ENCODE data around the gene CDC14A.
"Not testable (repeated sequence)": the region's sequence is repeated elsewhere in the genome, so short reads cannot be mapped to it uniquely, and the experiment has no call there.

CDC14A gene

GRCh38 chr1:100398648-100399047 lies 46.3 kb downstream of the CDC14A start:
- no peak overlapping the region for H2BK12ac ChIP-seq (ENCODE audit: low read length)
- H3K4me2 ChIP-seq (ENCODE audit: low read length) = no peak overlapping the region
- no peak overlapping the region for H2BK5ac ChIP-seq (ENCODE audit: low read depth, low read length, poor library complexity)
- no peak overlapping the region for H3K9ac ChIP-seq (ENCODE audit: low read length)
- no peak for DNase-seq
- no peaks in the 10 kb centered on the region for H3K9me3 ChIP-seq (ENCODE audit: insufficient read depth, low read depth, low read length)
- H3K14ac ChIP-seq (ENCODE audit: low read length) = no peak overlapping the region
- no peaks in the 10 kb centered on the region for H3K79me1 ChIP-seq (ENCODE audit: low read length)
- H4K91ac ChIP-seq (ENCODE audit: low read depth, low read length) = no peak overlapping the region
- H3K27ac ChIP-seq (ENCODE audit: low read depth, low read length) = no peak overlapping the region
- no peak overlapping the region for H4K8ac ChIP-seq (ENCODE audit: low read depth, low read length)
- no peak overlapping the region for H4K12ac ChIP-seq (ENCODE audit: low read depth, low read length)
- H2AK5ac ChIP-seq (ENCODE audit: low read length) = no peak overlapping the region
- no peak overlapping the region for H3K4me3 ChIP-seq (ENCODE audit: low read depth, low read length)
- H3K79me2 ChIP-seq (ENCODE audit: control insufficient read depth, insufficient read depth, low read length, poor library complexity) = no peaks in the 10 kb centered on the region
- no peak overlapping the region for H3K23ac ChIP-seq (ENCODE audit: low read length)
- no peaks in the 10 kb centered on the region for H3K4me1 ChIP-seq (ENCODE audit: control insufficient read depth in 1 of 2, insufficient read depth in 2 of 2, low read length in 2 of 2)
- H2BK120ac ChIP-seq (ENCODE audit: insufficient read depth, low read length, poor library complexity) = no peak overlapping the region
- no peak overlapping the region for H3K4ac ChIP-seq (ENCODE audit: low read depth, low read length)
- H3K18ac ChIP-seq (ENCODE audit: low read length) = no peak overlapping the region
- no CpG with 5 or more reads among the region's 2 CpGs for WGBS (ENCODE audit: extremely low coverage, insufficient coverage, insufficient read length)
- H3K27me3 ChIP-seq (ENCODE audit: insufficient read depth, low read length) = no peaks in the 10 kb centered on the region
- H2AFZ ChIP-seq (ENCODE audit: insufficient read depth, low read length, poor library complexity) = no peak overlapping the region
- peaks cover 3 to 7% of the 10 kb centered on the region in 2 experiments for H3K36me3 ChIP-seq (ENCODE audit: control insufficient read depth in 1 of 2, insufficient read depth in 2 of 2, low read length in 2 of 2)

GRCh38 chr1:100400404-100400803 lies 48.1 kb downstream of the CDC14A start:
- Histone ChIP-seq H3K27ac (ENCODE audit: low read depth, low read length) (no peak overlapping the region), H2AFZ (ENCODE audit: insufficient read depth, low read length, poor library complexity) (no peak overlapping the region), H3K79me2 (ENCODE audit: control insufficient read depth, insufficient read depth, low read length, poor library complexity) (no peaks in the 10 kb centered on the region), H3K9ac (ENCODE audit: low read length) (no peak overlapping the region), H3K4ac (ENCODE audit: low read depth, low read length) (no peak overlapping the region), H3K36me3 (ENCODE audit: control insufficient read depth in 1 of 2, insufficient read depth in 2 of 2, low read length in 2 of 2) (peaks cover 0 to 5% of the 10 kb centered on the region in 2 experiments), H3K27me3 (ENCODE audit: insufficient read depth, low read length) (no peaks in the 10 kb centered on the region), H3K14ac (ENCODE audit: low read length) (no peak overlapping the region), H3K4me1 (ENCODE audit: control insufficient read depth in 1 of 2, insufficient read depth in 2 of 2, low read length in 2 of 2) (no peaks in the 10 kb centered on the region), H2AK5ac (ENCODE audit: low read length) (no peak overlapping the region), H2BK5ac (ENCODE audit: low read depth, low read length, poor library complexity) (no peak overlapping the region), H3K4me3 (ENCODE audit: low read depth, low read length) (no peak overlapping the region), H3K18ac (ENCODE audit: low read length) (no peak overlapping the region), H3K9me3 (ENCODE audit: insufficient read depth, low read depth, low read length) (no peaks in the 10 kb centered on the region), H3K4me2 (ENCODE audit: low read length) (no peak overlapping the region), H3K79me1 (ENCODE audit: low read length) (no peaks in the 10 kb centered on the region), H2BK120ac (ENCODE audit: insufficient read depth, low read length, poor library complexity) (no peak overlapping the region), H4K12ac (ENCODE audit: low read depth, low read length) (no peak overlapping the region), H4K8ac (ENCODE audit: low read depth, low read length) (no peak overlapping the region), H3K23ac (ENCODE audit: low read length) (no peak overlapping the region), H2BK12ac (ENCODE audit: low read length) (no peak overlapping the region), H4K91ac (ENCODE audit: low read depth, low read length) (no peak overlapping the region)
- no CpG with 5 or more reads among the region's 2 CpGs for whole genome bisulfite sequencing (ENCODE audit: extremely low coverage, insufficient coverage, insufficient read length)
- no peak for DNase-seq

- no peaks in the 10 kb centered on the region for H3K79me1 ChIP-seq (ENCODE audit: low read length)
- H2AK5ac ChIP-seq (ENCODE audit: low read length) = no peak overlapping the region
- no peak overlapping the region for H2BK5ac ChIP-seq (ENCODE audit: low read depth, low read length, poor library complexity)
- no peak overlapping the region for H3K23ac ChIP-seq (ENCODE audit: low read length)
- WGBS (ENCODE audit: extremely low coverage, insufficient coverage, insufficient read length) = no CpG with 5 or more reads among the region's 2 CpGs
- H4K8ac ChIP-seq (ENCODE audit: low read depth, low read length) = no peak overlapping the region
- no peaks in the 10 kb centered on the region for H3K27me3 ChIP-seq (ENCODE audit: insufficient read depth, low read length)
- no peaks in the 10 kb centered on the region for H3K9me3 ChIP-seq (ENCODE audit: insufficient read depth, low read depth, low read length)
- no peak overlapping the region for H2AFZ ChIP-seq (ENCODE audit: insufficient read depth, low read length, poor library complexity)
- no peaks in the 10 kb centered on the region for H3K79me2 ChIP-seq (ENCODE audit: control insufficient read depth, insufficient read depth, low read length, poor library complexity)
- H3K4me2 ChIP-seq (ENCODE audit: low read length) = no peak overlapping the region
- no peak overlapping the region for H4K91ac ChIP-seq (ENCODE audit: low read depth, low read length)
- H4K12ac ChIP-seq (ENCODE audit: low read depth, low read length) = no peak overlapping the region
- H2BK120ac ChIP-seq (ENCODE audit: insufficient read depth, low read length, poor library complexity) = no peak overlapping the region
- H3K36me3 ChIP-seq (ENCODE audit: control insufficient read depth in 1 of 2, insufficient read depth in 2 of 2, low read length in 2 of 2) = peaks cover 0 to 5% of the 10 kb centered on the region in 2 experiments
- no peak overlapping the region for H3K4me3 ChIP-seq (ENCODE audit: low read depth, low read length)
- H3K4me1 ChIP-seq (ENCODE audit: control insufficient read depth in 1 of 2, insufficient read depth in 2 of 2, low read length in 2 of 2) = no peaks in the 10 kb centered on the region
- H2BK12ac ChIP-seq (ENCODE audit: low read length) = no peak overlapping the region
- H3K4ac ChIP-seq (ENCODE audit: low read depth, low read length) = no peak overlapping the region
- DNase-seq = no peak
- no peak overlapping the region for H3K14ac ChIP-seq (ENCODE audit: low read length)
- no peak overlapping the region for H3K27ac ChIP-seq (ENCODE audit: low read depth, low read length)
- no peak overlapping the region for H3K9ac ChIP-seq (ENCODE audit: low read length)
- H3K18ac ChIP-seq (ENCODE audit: low read length) = no peak overlapping the region
Observed at GRCh38 chr1:100404821-100405220, 52.5 kb downstream of the CDC14A start.

GRCh38 chr1:100405902-100406301 lies 53.6 kb downstream of the CDC14A start:
- H4K8ac ChIP-seq (ENCODE audit: low read depth, low read length); H3K23ac ChIP-seq (ENCODE audit: low read length); H3K79me2 ChIP-seq (ENCODE audit: control insufficient read depth, insufficient read depth, low read length, poor library complexity); H2AK5ac ChIP-seq (ENCODE audit: low read length); H3K27me3 ChIP-seq (ENCODE audit: insufficient read depth, low read length); H3K4ac ChIP-seq (ENCODE audit: low read depth, low read length); H3K4me2 ChIP-seq (ENCODE audit: low read length); H2BK5ac ChIP-seq (ENCODE audit: low read depth, low read length, poor library complexity); H3K18ac ChIP-seq (ENCODE audit: low read length); H3K14ac ChIP-seq (ENCODE audit: low read length); H4K12ac ChIP-seq (ENCODE audit: low read depth, low read length); H2BK12ac ChIP-seq (ENCODE audit: low read length); H3K9me3 ChIP-seq (ENCODE audit: insufficient read depth, low read depth, low read length); H3K9ac ChIP-seq (ENCODE audit: low read length); H3K4me1 ChIP-seq (ENCODE audit: control insufficient read depth in 1 of 2, insufficient read depth in 2 of 2, low read length in 2 of 2); H3K4me3 ChIP-seq (ENCODE audit: low read depth, low read length); H3K36me3 ChIP-seq (ENCODE audit: control insufficient read depth in 1 of 2, insufficient read depth in 2 of 2, low read length in 2 of 2); H2BK120ac ChIP-seq (ENCODE audit: insufficient read depth, low read length, poor library complexity); H4K91ac ChIP-seq (ENCODE audit: low read depth, low read length); DNase-seq; H3K27ac ChIP-seq (ENCODE audit: low read depth, low read length); H2AFZ ChIP-seq (ENCODE audit: insufficient read depth, low read length, poor library complexity); H3K79me1 ChIP-seq (ENCODE audit: low read length): not testable (repeated sequence)
- no CpG with 5 or more reads among the region's 5 CpGs for WGBS (ENCODE audit: extremely low coverage, insufficient coverage, insufficient read length)
